ENCODE data around the gene FCGR2B.
"Not testable (repeated sequence)": the region's sequence is repeated elsewhere in the genome, so short reads cannot be mapped to it uniquely, and the experiment has no call there.

GRCh38 chr1:161674908-161675307, 12.0 kb downstream of the FCGR2B start:
- not testable (repeated sequence) for TF ChIP-seq POLR2A (IDR thresholded peaks at IDR 0.05; ENCODE audit: low read length); GATA1 (IDR thresholded peaks at IDR 0.05; ENCODE audit: low read depth, low read length)

Measured in erythroblast (primary cell).